Caco-2 (cell line): ENCODE measurements around the gene TRIM52. TPM values are rescaled to one million over a fixed set of nuclear protein-coding genes. Genes with fewer than 3 reads are reported as not detected.
A peak's percentile ranks its signal among the peaks of the same experiment; 100 is the strongest.

ENCODE experiments used
- BruUV-seq: library from RNA; stranded (reverse); fragments of 400-500 nt; replicated peaks from 2 replicates; lab custom pipeline; 2021; lab: Mats Ljungman, UMichigan
- CTCF ChIA-PET: fragments of 300-600 bp; sonication (Branson Sonifier 250); formaldehyde crosslinking; loops from one replicate; lab custom pipeline; 2022; ENCODE audit warnings: antibody characterized with exemption; lab: Charles Lee
- POLR2A ChIA-PET: fragments of 300-600 bp; sonication (Branson Sonifier 250); formaldehyde crosslinking; loops from one replicate; lab custom pipeline; 2022; ENCODE audit warnings: antibody characterized with exemption; lab: Charles Lee
- DNase-seq, 2 experiments: peaks; one replicate each; pipeline versions ENCODE4 v3.0.0 to v3.0.0-alpha.2; 2020 to 2022
- H3K27me3 ChIP-seq: replicated peaks from 2 replicates; pipeline ENCODE4 v1.6.0; 2011; ENCODE audit warnings: low read length; ENCODE audit not compliant: control insufficient read depth, insufficient read depth
- H3K36me3 ChIP-seq: 2 replicates; pipeline ENCODE4 v1.5.1; 2011; ENCODE audit warnings: low read length; ENCODE audit not compliant: control insufficient read depth, insufficient read depth
- H3K4me1 ChIP-seq: fragments of 250-450 bp; sonication (Bioruptor Pico); 2 replicates; pipeline ENCODE4 v1.5.1; 2020; ENCODE audit warnings: mild to moderate bottlenecking
- H3K4me3 ChIP-seq: 2 replicates; pipeline ENCODE4 v1.5.1; 2011; ENCODE audit warnings: low read depth, mild to moderate bottlenecking, control low read depth, low read length
- H3K9me3 ChIP-seq: fragments of 250-450 bp; sonication (Bioruptor Pico); 2 replicates; pipeline ENCODE4 v1.5.1; 2020; ENCODE audit warnings: mild to moderate bottlenecking, moderate library complexity
- H3K27ac Mint-ChIP-seq: one replicate; pipeline ENCODE4 v1.8.0; 2022; ENCODE audit warnings: mixed read lengths; ENCODE audit not compliant: unreplicated experiment
- H3K27me3 Mint-ChIP-seq: one replicate; pipeline ENCODE4 v1.8.0; 2022; ENCODE audit warnings: mixed read lengths; ENCODE audit not compliant: insufficient read depth, unreplicated experiment
- H3K36me3 Mint-ChIP-seq: one replicate; pipeline ENCODE4 v1.8.0; 2022; ENCODE audit warnings: mild to moderate bottlenecking, mixed read lengths; ENCODE audit not compliant: insufficient read depth, unreplicated experiment
- H3K4me1 Mint-ChIP-seq: one replicate; pipeline ENCODE4 v1.8.0; 2022; ENCODE audit warnings: low read depth, mixed read lengths; ENCODE audit not compliant: unreplicated experiment
- H3K4me3 Mint-ChIP-seq: one replicate; pipeline ENCODE4 v1.8.0; 2022; ENCODE audit warnings: mild to moderate bottlenecking, moderate library complexity, mixed read lengths; ENCODE audit not compliant: unreplicated experiment
- H3K9me3 Mint-ChIP-seq: one replicate; pipeline ENCODE4 v1.8.0; 2022; ENCODE audit warnings: mixed read lengths; ENCODE audit not compliant: unreplicated experiment
- CTCF ChIP-seq, 2 experiments: fragments of 200-600 bp in 1 of 2; IDR thresholded peaks; 1 replicate in 1 of 2; 2 replicates in 1 of 2; pipeline versions ENCODE4 v1.5.1 to v1.8.0; 2011 to 2022; ENCODE audit warnings: antibody characterized with exemption in 1 of 2, control low read depth in 1 of 2, inconsistent platforms in 1 of 2, low read depth in 1 of 2, low read length in 1 of 2, mild to moderate bottlenecking in 1 of 2, moderate library complexity in 1 of 2; ENCODE audit not compliant: insufficient read depth in 1 of 2, severe bottlenecking in 1 of 2, unreplicated experiment in 1 of 2
- intact Hi-C: fragments of 100-400 bp; cut with micrococcal nuclease; formaldehyde crosslinking; loops from one replicate; pipeline ENCODE4 v1.10.0; 2022; ENCODE audit not compliant: unreplicated experiment
- total RNA-seq: library from RNA; stranded (reverse); gene quantifications from 2 replicates; pipeline ENCODE4 v1.2.3, GENCODE V29; 2022

TRIM52 gene
- total RNA-seq, 1 experiment from 2014 or later = 11.9 TPM

GRCh38 chr5:181233088-181233800 is 27.7 kb downstream of the TRIM52 start:
- CTCF ChIA-PET = no interaction called here
- Histone ChIP-seq H3K9me3 (no peaks in the 10 kb centered on the region), H3K4me3 (no peak overlapping the region), H3K27me3 (no peaks in the 10 kb centered on the region), H3K36me3 (peaks cover 11% of the 10 kb centered on the region), H3K4me1 (no peaks in the 10 kb centered on the region)
- no peak for TF ChIP-seq CTCF (IDR thresholded peaks at IDR 0.05; ENCODE audit: insufficient read depth in 1 of 2, low read depth in 1 of 2, low read length in 1 of 2, severe bottlenecking in 1 of 2, unreplicated experiment in 1 of 2)
- POLR2A ChIA-PET = no interaction called here
- no peak for DNase-seq
- no TSS peak for BruUV-seq
- Mint-ChIP-seq H3K27ac (peak overlapping the region; percentile 82), H3K36me3 (peaks cover 75% of the 10 kb centered on the region), H3K4me1 (no peaks in the 10 kb centered on the region), H3K27me3 (no peaks in the 10 kb centered on the region), H3K9me3 (no peaks in the 10 kb centered on the region), H3K4me3 (peak overlapping the region; percentile 10)
- intact Hi-C loops = no loop called here

GRCh38 chr5:181232593-181232992 is 28.4 kb downstream of the TRIM52 start:
- intact Hi-C loops = no loop called here
- TF ChIP-seq CTCF (IDR thresholded peaks at IDR 0.05; ENCODE audit: insufficient read depth in 1 of 2, low read depth in 1 of 2, low read length in 1 of 2, severe bottlenecking in 1 of 2, unreplicated experiment in 1 of 2) = no peak
- Mint-ChIP-seq H3K27ac (peak overlapping the region; percentile 82), H3K27me3 (no peaks in the 10 kb centered on the region), H3K36me3 (peaks cover 69% of the 10 kb centered on the region), H3K4me3 (peak overlapping the region; percentile 10), H3K9me3 (no peaks in the 10 kb centered on the region), H3K4me1 (no peaks in the 10 kb centered on the region)
- no peaks in the 10 kb centered on the region for H3K4me1 ChIP-seq
- no TSS peak for BruUV-seq
- ChIA-PET CTCF (no interaction called here), POLR2A (no interaction called here)
- peaks cover 7% of the 10 kb centered on the region for H3K36me3 ChIP-seq
- no peaks in the 10 kb centered on the region for H3K9me3 ChIP-seq
- no peak for DNase-seq
- no peak overlapping the region for H3K4me3 ChIP-seq
- H3K27me3 ChIP-seq = no peaks in the 10 kb centered on the region

GRCh38 chr5:181231432-181231831 is 29.5 kb downstream of the TRIM52 start:
- no peaks in the 10 kb centered on the region for H3K27me3 Mint-ChIP-seq
- H3K27ac Mint-ChIP-seq = no peak overlapping the region
- TF ChIP-seq CTCF (IDR thresholded peaks at IDR 0.05; ENCODE audit: insufficient read depth in 1 of 2, low read depth in 1 of 2, low read length in 1 of 2, severe bottlenecking in 1 of 2, unreplicated experiment in 1 of 2) = no peak
- peaks cover 57% of the 10 kb centered on the region for H3K36me3 Mint-ChIP-seq
- no peak for DNase-seq
- no peak overlapping the region for H3K4me3 ChIP-seq
- no peaks in the 10 kb centered on the region for H3K36me3 ChIP-seq
- POLR2A ChIA-PET = no interaction called here
- no peaks in the 10 kb centered on the region for H3K9me3 Mint-ChIP-seq
- CTCF ChIA-PET = no interaction called here
- intact Hi-C loops = no loop called here
- no peak overlapping the region for H3K4me3 Mint-ChIP-seq
- H3K4me1 Mint-ChIP-seq = no peaks in the 10 kb centered on the region
- no peaks in the 10 kb centered on the region for H3K4me1 ChIP-seq
- BruUV-seq = no TSS peak
- no peaks in the 10 kb centered on the region for H3K27me3 ChIP-seq
- H3K9me3 ChIP-seq = no peaks in the 10 kb centered on the region
